ENCODE results near the gene PPP2R2B. TPM values are rescaled to one million over a fixed set of nuclear protein-coding genes. Genes with fewer than 3 reads are reported as not detected.

The PPP2R2B gene
- total RNA-seq, 1 donor from 2014 or later = not detected

DNA sequence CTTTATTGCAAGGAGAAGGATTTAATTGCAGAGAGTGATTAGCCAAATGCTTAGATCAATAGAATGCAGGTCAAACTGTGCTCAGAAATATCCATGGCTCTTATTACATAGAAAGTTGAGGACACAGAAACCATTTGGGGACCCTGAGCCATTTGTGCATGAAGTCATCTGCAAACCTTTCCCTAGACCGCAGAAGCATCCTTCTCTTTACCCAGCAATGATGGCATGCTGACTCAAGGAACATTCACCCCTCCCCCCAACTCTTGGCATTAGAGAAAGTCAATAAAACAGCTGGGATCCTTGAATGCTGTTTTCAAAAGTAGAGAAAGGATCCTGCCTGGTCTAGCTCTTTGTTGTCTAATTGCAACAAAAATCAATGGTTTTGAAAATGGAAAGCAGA, 73.5 kb downstream of the PPP2R2B start:
- Mint-ChIP-seq H3K4me3 (no peak overlapping the region), H3K27ac (no peak overlapping the region), H3K27me3 (ENCODE audit: insufficient read depth) (peaks cover 3% of the 10 kb centered on the region), H3K36me3 (ENCODE audit: low read depth) (no peaks in the 10 kb centered on the region), H3K4me1 (ENCODE audit: low read depth) (no peaks in the 10 kb centered on the region), H3K9me3 (no peaks in the 10 kb centered on the region)
- intact Hi-C loops (cut with micrococcal nuclease) = no loop called here
- no peak for DNase-seq (ENCODE audit: low spot score)

DNA sequence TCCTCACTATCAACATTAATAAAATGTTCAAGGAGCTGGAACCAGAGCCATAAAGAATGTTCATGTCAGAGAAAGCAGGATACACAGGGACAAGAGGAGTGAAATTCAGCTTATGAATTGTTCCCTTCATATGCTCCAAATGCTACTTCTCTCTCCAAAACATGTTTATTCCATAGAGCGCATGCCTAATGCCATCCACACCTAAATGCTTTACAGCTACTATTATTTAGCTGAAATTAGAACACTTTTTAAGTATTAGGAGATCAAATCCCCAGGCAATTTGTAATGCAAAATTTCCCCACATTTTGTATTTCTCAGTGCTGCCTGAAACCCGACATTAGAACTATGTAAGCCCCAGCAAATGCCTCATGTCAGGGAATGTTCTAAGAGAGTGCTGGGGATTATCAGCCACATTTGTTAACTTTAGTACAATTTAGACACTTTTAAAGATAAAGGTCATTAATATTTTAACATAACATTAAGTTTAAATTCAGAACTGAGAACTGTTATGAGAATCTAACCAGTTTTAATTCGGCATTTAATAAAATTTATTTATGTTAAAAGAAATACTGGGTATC, 75.5 kb downstream of the PPP2R2B start:
- H3K4me3 Mint-ChIP-seq = no peak overlapping the region
- H3K36me3 Mint-ChIP-seq (ENCODE audit: low read depth) = no peaks in the 10 kb centered on the region
- H3K4me1 Mint-ChIP-seq (ENCODE audit: low read depth) = no peaks in the 10 kb centered on the region
- no peaks in the 10 kb centered on the region for H3K9me3 Mint-ChIP-seq
- no peak for DNase-seq (ENCODE audit: low spot score)
- H3K27ac Mint-ChIP-seq = no peak overlapping the region
- peaks cover 3% of the 10 kb centered on the region for H3K27me3 Mint-ChIP-seq (ENCODE audit: insufficient read depth)
- intact Hi-C loops (cut with micrococcal nuclease) = no loop called here

DNA sequence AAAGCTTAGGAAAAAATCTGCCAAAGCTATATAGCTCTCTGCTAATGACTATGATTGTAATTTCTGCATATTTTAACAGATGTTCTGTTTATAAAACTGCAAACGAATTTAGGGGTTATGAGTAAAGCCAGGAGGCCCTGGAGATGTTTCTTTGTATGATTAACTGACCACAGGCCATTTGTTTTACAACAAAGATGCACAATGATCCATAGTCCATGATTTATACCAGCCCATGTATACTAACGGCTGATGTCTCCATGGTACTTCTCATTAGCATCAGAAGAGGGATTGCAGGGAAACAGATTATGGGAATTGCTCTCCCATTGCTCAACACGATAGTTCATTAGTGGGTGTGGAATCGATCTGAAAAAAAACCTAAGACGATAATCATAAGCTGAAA, 78.9 kb downstream of the PPP2R2B start:
- DNase-seq (ENCODE audit: low spot score) = no peak
- Mint-ChIP-seq H3K4me3 (no peak overlapping the region), H3K9me3 (no peaks in the 10 kb centered on the region), H3K27me3 (ENCODE audit: insufficient read depth) (peaks cover 3% of the 10 kb centered on the region), H3K27ac (no peak overlapping the region), H3K4me1 (ENCODE audit: low read depth) (no peaks in the 10 kb centered on the region), H3K36me3 (ENCODE audit: low read depth) (no peaks in the 10 kb centered on the region)
- intact Hi-C loops (cut with micrococcal nuclease) = no loop called here

DNA sequence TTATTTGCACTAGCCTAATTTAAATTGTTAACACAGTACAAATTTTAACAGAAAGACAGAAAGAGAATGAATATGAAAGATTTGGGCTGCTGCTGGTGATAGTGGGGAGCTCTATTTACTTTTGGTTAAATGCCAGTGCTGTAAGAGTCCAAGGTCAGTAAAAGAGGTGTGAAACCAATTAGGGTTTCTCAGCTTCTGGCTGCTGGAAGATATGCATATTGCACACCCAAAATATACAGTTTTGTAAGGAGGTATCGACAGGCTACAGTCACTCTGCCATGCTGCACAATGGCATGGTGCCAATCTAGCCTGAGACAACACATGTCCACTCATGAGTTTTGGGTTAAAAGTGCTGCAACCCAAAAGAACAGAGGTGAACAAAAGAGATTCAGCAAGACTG, 79.3 kb downstream of the PPP2R2B start:
- H3K27ac Mint-ChIP-seq = no peak overlapping the region
- H3K4me3 Mint-ChIP-seq = no peak overlapping the region
- DNase-seq (ENCODE audit: low spot score) = no peak
- H3K4me1 Mint-ChIP-seq (ENCODE audit: low read depth) = peaks cover 4% of the 10 kb centered on the region
- H3K27me3 Mint-ChIP-seq (ENCODE audit: insufficient read depth) = peaks cover 3% of the 10 kb centered on the region
- no peaks in the 10 kb centered on the region for H3K9me3 Mint-ChIP-seq
- H3K36me3 Mint-ChIP-seq (ENCODE audit: low read depth) = no peaks in the 10 kb centered on the region
- intact Hi-C loops (cut with micrococcal nuclease) = no loop called here

DNA sequence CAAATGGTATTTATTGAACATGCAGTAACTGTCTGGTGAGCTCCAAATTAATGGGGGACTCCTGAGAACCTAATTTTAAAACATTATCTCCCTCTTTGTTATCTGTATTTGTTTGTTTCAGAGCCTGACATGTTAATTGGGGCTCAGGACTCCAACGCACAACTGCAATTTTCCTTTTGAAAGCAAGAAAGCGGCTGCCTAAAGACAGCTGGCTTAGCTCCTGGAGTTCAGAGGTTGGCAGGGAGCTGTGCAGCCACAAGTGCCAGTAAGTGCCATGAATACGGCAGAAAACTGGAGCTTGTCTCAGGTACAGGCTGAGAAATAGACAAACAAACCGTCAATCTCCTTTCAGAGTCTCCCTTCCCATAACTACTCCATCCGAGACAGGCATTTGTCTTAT, 80.9 kb downstream of the PPP2R2B start:
- Mint-ChIP-seq H3K27me3 (ENCODE audit: insufficient read depth) (peaks cover 2% of the 10 kb centered on the region), H3K36me3 (ENCODE audit: low read depth) (no peaks in the 10 kb centered on the region), H3K9me3 (no peaks in the 10 kb centered on the region)

DNA sequence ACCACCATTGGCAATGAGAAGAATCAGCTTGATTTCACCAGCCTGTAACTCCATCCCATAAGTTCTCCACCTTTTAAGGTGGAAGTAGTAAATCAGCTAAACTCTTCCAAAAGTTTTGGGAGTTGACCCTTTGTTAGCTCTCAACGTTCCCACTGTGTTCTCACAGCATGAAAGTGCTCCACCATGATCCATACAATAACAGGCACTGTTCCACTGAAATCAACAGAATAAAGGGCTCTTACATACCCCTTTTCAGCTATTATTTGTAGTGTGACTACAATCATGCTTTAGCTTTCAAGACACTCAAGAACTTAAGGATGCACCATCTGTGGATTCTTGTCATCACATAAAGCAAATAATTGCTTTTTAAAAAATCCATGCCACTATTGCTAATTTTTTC, 81.6 kb downstream of the PPP2R2B start:
- Mint-ChIP-seq H3K4me3 (no peak overlapping the region), H3K9me3 (no peaks in the 10 kb centered on the region), H3K36me3 (ENCODE audit: low read depth) (no peaks in the 10 kb centered on the region), H3K27ac (no peak overlapping the region), H3K27me3 (ENCODE audit: insufficient read depth) (peaks cover 2% of the 10 kb centered on the region), H3K4me1 (ENCODE audit: low read depth) (peaks cover 8% of the 10 kb centered on the region)
- intact Hi-C loops (cut with micrococcal nuclease) = no loop called here
- no peak for DNase-seq (ENCODE audit: low spot score)

More for the DNA sequence above, 80.9 kb downstream of the PPP2R2B start:
- Mint-ChIP-seq H3K27ac (no peak overlapping the region), H3K4me3 (no peak overlapping the region), H3K4me1 (ENCODE audit: low read depth) (peaks cover 8% of the 10 kb centered on the region)
- DNase-seq (ENCODE audit: low spot score) = no peak
- intact Hi-C loops (cut with micrococcal nuclease) = no loop called here

DNA sequence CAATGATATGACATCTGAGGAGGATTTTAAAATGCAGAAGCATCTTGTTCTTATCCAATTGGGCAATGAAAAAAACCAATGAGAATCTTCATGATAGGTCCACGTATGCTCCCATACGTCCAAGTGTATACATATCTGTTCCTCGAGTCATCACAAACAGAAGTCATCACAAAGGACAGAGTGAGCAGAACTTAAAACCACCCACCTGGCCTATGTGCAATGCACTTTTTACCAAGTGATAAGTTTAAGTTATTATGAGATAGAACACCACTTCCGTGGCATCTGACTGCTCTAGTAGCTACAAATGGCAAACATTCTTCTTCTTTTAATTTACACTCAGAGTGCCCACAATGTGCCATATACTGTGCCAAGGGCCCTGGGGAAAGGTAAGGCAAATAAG, 82.4 kb downstream of the PPP2R2B start:
- Mint-ChIP-seq H3K27me3 (ENCODE audit: insufficient read depth) (peaks cover 2% of the 10 kb centered on the region), H3K4me3 (no peak overlapping the region), H3K36me3 (ENCODE audit: low read depth) (no peaks in the 10 kb centered on the region), H3K27ac (no peak overlapping the region), H3K9me3 (no peaks in the 10 kb centered on the region), H3K4me1 (ENCODE audit: low read depth) (peaks cover 8% of the 10 kb centered on the region)
- DNase-seq (ENCODE audit: low spot score) = no peak
- intact Hi-C loops (cut with micrococcal nuclease) = no loop called here

DNA sequence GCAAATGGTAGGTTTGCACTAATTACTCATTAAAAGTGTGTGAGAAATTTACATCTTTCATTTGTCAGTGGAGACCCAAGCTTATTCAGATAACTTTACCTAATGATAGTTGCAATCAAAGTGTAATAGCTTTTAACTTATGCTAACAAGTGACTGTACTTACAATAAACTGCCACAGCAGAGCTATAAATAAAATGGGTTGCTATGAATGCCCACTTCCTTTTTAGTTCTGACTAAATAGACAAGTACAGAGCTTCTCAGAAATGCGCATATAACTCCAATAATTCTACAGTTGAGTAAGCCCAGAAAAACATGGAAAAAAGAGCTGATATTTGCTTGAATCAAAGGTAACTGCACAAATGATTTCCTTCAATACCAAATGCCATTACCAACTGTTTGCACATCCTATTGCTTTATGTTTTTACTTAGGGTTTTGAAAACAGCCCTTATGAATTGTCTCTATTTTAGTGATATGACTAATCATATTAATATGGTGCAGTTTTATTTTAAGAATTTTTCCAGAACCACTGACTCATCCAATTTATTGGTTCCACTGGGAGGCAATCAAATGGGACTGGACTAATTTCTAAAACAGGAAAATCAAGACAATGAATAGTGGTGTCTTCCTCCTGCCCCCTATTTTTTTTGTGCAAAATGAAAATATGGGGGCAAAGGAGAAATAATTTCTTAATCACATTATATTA, 84.1 kb downstream of the PPP2R2B start:
- Mint-ChIP-seq H3K27me3 (ENCODE audit: insufficient read depth) (no peaks in the 10 kb centered on the region), H3K9me3 (no peaks in the 10 kb centered on the region), H3K4me3 (no peak overlapping the region), H3K27ac (no peak overlapping the region), H3K36me3 (ENCODE audit: low read depth) (no peaks in the 10 kb centered on the region), H3K4me1 (ENCODE audit: low read depth) (peaks cover 8% of the 10 kb centered on the region)
- intact Hi-C loops (cut with micrococcal nuclease) = no loop called here
- DNase-seq (ENCODE audit: low spot score) = no peak

DNA sequence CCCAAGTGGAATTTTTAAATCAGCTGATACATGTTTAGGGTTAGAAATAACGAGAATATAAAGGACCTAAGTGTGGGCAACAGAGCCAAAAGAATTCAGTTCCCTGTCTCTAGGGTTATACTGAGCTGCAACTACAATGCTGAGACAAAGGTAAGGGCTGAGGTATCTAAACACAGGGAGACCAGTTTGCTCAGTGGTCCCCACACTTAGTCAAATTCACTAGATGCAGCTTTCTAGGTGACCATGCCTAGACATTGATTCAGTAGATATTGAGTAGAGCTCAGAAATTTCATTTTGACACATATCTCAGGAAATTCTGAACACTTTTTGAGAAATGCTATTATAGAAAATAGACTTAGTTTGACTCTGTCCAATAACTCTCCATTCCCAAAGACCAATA, 84.8 kb downstream of the PPP2R2B start:
- no peak overlapping the region for H3K4me3 Mint-ChIP-seq
- intact Hi-C loops (cut with micrococcal nuclease) = no loop called here
- no peak for DNase-seq (ENCODE audit: low spot score)
- H3K4me1 Mint-ChIP-seq (ENCODE audit: low read depth) = peaks cover 8% of the 10 kb centered on the region
- H3K27me3 Mint-ChIP-seq (ENCODE audit: insufficient read depth) = no peaks in the 10 kb centered on the region
- no peaks in the 10 kb centered on the region for H3K36me3 Mint-ChIP-seq (ENCODE audit: low read depth)
- H3K27ac Mint-ChIP-seq = no peak overlapping the region
- no peaks in the 10 kb centered on the region for H3K9me3 Mint-ChIP-seq

DNA sequence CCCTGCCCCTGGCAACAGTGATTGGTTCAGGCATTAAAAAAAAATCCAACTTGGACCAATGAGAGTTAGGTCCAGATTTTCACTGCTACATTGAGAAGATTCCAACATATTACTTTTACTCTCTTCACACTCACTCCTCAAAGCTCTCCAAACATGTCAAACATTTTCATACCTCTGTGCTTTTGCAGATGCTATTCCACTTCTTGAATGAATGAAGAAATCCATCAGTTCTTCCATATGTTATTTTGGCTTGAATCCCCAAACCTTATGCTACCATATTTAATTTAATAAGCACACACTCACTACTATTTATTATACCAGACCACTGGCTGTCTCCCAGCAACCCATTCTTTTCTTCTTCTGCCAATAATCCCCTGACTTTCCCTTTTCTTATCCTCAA, 87.1 kb downstream of the PPP2R2B start:
- no peaks in the 10 kb centered on the region for H3K9me3 Mint-ChIP-seq
- H3K27ac Mint-ChIP-seq = no peak overlapping the region
- H3K27me3 Mint-ChIP-seq (ENCODE audit: insufficient read depth) = no peaks in the 10 kb centered on the region
- H3K4me3 Mint-ChIP-seq = no peak overlapping the region
- H3K36me3 Mint-ChIP-seq (ENCODE audit: low read depth) = no peaks in the 10 kb centered on the region
- no peak for DNase-seq (ENCODE audit: low spot score)
- intact Hi-C loops (cut with micrococcal nuclease) = no loop called here
- H3K4me1 Mint-ChIP-seq (ENCODE audit: low read depth) = peaks cover 8% of the 10 kb centered on the region

DNA sequence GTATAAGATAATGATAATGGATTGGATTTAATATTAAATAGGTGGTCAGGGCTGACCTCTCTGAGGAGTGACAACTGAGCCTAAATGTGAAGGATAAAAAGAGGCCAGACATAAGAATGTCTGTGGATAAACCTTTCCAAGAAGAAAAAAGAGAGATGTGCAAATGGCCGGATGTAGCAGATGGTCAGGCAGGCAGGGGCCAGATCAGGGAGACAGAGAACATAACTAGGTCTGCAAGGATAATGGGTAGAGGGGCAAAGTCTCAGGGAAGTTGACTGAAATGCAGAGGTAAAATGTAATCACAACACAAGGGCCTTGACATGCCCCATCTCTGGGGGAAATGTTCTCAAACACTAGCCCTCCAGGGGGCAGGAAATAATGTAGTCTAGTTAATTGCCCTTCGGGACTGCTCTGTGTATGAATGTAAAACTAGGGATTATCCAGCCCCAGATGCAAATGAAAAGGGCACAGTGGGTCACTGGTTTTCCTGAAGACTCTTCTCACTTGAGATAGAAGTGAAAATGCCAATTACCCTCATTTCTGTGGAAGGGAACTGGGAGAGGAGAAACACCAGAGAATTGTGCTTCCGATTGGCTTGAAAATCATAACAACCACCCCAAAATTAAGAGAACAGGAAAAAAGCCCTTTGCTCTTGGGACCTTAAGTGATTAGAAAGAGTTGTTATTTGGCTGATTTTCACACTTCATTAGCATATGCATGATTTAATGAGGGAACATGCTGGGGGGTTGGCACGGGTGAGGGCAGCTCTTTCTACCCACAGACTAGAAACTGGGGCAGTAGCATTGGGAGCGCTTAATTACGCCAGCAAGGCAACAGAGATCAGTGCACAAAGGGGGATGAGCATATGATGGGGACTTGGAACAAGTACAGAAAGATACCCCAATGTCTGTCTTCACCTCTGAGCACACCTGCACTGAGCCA, 88.6 kb downstream of the PPP2R2B start:
- Mint-ChIP-seq H3K36me3 (ENCODE audit: low read depth) (no peaks in the 10 kb centered on the region), H3K27me3 (ENCODE audit: insufficient read depth) (no peaks in the 10 kb centered on the region), H3K27ac (no peak overlapping the region), H3K4me3 (no peak overlapping the region), H3K9me3 (no peaks in the 10 kb centered on the region), H3K4me1 (ENCODE audit: low read depth) (peaks cover 8% of the 10 kb centered on the region)
- intact Hi-C loops (cut with micrococcal nuclease) = no loop called here
- no peak for DNase-seq (ENCODE audit: low spot score)

DNA sequence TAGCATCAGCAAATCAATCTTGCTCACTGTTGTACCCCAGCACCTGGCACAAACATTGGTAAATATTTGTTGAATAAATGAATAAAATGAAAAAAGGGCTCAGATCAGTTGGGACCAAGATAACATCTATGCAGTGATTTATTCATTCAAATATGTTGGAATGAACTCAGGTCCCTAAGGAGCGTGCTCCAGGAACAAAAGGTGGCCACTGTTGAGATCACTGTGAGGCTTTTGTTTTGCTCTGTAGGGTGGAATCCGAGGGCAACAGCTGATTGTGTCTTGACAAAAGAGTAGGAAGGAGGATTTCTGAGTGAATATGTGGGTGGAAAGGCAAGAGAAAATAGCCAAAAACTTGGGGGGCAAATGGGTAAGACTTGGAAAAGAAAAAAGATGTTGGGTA, 89.7 kb downstream of the PPP2R2B start:
- H3K9me3 Mint-ChIP-seq = no peaks in the 10 kb centered on the region
- no peak for DNase-seq (ENCODE audit: low spot score)
- H3K27ac Mint-ChIP-seq = no peak overlapping the region
- no peak overlapping the region for H3K4me3 Mint-ChIP-seq
- no peaks in the 10 kb centered on the region for H3K36me3 Mint-ChIP-seq (ENCODE audit: low read depth)
- H3K4me1 Mint-ChIP-seq (ENCODE audit: low read depth) = peaks cover under 1% of the 10 kb centered on the region
- no peaks in the 10 kb centered on the region for H3K27me3 Mint-ChIP-seq (ENCODE audit: insufficient read depth)
- intact Hi-C loops (cut with micrococcal nuclease) = no loop called here

DNA sequence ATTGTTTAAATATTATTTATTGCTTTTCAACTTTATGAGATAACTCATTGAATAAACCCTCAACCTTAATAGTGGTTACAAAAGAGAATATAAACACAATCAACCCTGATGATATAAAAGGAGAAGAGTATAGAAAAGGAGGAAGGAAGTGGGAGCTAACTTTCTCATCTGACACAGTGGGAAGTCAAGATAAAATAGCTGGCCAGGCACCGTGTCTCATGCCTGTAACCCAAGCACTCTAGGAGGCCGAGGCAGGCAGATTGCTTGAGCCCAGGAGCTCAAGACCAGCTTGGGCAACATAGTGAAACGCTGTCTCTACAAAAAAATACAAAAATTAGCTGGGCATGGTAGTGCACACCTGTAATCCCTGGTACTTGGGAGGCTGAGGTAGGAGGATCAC, 93.5 kb downstream of the PPP2R2B start:
- H3K9me3 Mint-ChIP-seq = no peaks in the 10 kb centered on the region
- no peaks in the 10 kb centered on the region for H3K36me3 Mint-ChIP-seq (ENCODE audit: low read depth)
- H3K4me1 Mint-ChIP-seq (ENCODE audit: low read depth) = no peaks in the 10 kb centered on the region
- no peak for DNase-seq (ENCODE audit: low spot score)
- no peak overlapping the region for H3K27ac Mint-ChIP-seq
- no peaks in the 10 kb centered on the region for H3K27me3 Mint-ChIP-seq (ENCODE audit: insufficient read depth)
- H3K4me3 Mint-ChIP-seq = no peak overlapping the region
- intact Hi-C loops (cut with micrococcal nuclease) = no loop called here

Data from activated T-helper 1 cell treated with anti-CD3 and anti-CD28 coated beads, Interleukin-12 subunit alpha, Interleukin-12 subunit beta, Interleukin-2, Interleukin-4 antibody, amounts not matched to agents 30 ng/mL and 10 ng/mL and 1 ng/mL, durations not matched to agents 14 hours and 24 hours and 36 hours (primary cell).